HL-60/S4 treated with phorbol 12-myristate 13-acetate at 8.2 ng/mL for 4 days and 3 days (cell line): ENCODE results near the gene PTPN3.

Source experiments
- in situ Hi-C: fragments of 300-500 bp; cut with MboI; formaldehyde crosslinking; loops from 2 replicates; pipeline ENCODE4 v1.15.0; 2022; ENCODE audit warnings: low sequenced_read_pairs

PTPN3 gene

GRCh38 chr9:109478051-109478563, 20.0 kb downstream of the PTPN3 start:
- in situ Hi-C loops, result no loop called here

DNA sequence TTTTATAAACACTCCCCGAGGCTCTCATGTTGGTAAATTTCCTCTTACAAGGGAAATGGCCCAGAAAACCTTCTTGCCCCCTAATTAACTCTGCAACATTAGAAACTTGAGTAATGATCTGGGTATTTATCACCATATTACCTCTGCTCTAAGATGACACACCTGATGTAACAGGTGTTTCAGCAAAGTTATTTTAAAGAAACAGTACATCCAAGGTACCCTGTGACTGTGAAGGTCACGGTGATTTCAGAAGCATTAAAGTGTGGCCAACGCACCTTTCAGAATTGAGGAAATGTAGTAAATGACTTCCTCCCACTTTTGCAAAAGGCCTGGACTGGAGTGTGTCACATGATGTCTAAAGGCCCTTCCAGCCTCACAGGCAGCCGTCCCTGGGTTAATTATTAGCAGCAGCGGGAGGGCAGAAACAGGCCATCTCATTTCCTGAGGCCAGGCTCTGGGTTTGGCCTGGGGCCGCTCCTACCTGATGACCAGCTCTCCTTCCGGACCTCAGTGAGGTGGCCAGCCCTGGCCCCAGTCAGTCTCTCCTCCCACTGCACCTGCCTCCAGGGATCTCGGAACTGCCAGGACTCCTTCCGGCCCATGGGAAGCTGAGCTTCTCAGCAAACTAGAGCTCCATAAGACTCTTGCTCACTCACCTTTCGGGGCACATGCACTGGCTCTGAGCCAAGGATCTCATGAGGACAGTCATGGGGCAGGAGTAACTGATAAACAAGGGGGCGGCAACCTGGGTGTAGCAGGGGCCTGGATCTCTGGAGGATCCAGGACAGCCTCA, 20.7 kb downstream of the PTPN3 start:
- in situ Hi-C loops, result no loop called here

- in situ Hi-C loops, result no loop called here
Measured at GRCh38 chr9:109476642-109477257, 21.4 kb downstream of the PTPN3 start.

DNA sequence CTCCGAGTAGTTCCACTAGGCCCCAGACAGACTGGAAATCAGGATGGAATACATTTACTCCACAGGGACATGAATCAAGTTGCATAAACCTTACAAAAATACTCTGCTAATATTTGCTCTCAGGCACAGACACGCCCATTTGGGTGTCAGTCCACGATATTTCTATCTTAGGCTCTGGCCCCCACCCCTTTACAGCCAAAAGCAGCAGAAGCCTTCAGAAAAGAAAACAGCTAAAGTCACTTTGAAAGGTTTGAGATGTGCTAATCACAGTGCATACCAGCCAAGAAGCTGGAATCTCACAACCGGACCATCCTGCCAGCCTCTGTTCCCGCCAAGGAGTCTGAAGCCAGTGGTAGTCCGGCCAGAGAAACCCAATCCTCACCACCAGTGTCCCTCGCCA, 22.6 kb downstream of the PTPN3 start:
- in situ Hi-C loops, result no loop called here

DNA sequence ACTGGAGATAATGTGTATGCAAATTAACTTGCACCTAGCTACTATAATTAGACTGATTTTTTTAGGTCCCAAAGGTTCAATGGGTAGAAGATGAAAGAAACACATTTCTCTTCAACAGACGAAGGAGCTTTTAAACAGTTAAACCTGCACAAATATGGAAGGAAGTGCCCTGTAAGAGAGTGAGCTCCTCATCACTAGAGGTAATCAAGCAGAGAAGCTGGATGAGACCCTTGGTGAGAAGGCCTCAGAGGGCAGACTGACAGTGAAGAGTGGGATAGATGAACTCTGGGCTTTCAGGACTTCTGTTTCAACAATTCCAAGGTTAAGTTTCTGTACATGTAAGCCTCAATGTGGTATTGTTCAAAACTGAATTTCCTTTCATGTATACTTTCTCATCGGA, 23.2 kb downstream of the PTPN3 start:
- in situ Hi-C loops, result no loop called here

DNA sequence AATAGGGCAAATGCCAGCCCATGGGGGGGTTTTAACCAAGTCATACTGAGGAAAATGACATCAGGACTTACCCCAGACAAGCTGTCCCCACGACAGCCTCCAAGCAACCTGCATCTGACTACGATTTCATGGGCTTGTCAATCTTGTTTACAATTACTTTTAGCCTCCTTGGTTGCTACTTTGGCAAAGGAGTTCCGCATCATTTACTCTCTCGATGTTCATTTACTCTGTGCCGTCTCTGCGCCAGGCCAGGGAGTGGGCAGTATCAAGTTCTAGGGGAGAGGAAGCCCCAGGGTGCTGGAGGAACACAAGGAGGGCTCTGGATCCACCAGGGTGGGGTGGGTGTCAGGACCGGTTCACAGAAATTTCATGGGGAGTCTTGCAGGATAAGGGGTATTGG, 23.9 kb downstream of the PTPN3 start:
- in situ Hi-C loops, result no loop called here

- in situ Hi-C loops, result no loop called here
Measured at GRCh38 chr9:109473329-109473728, 24.8 kb downstream of the PTPN3 start.

GRCh38 chr9:109471475-109472393, 26.4 kb downstream of the PTPN3 start:
- in situ Hi-C loops, result no loop called here

DNA sequence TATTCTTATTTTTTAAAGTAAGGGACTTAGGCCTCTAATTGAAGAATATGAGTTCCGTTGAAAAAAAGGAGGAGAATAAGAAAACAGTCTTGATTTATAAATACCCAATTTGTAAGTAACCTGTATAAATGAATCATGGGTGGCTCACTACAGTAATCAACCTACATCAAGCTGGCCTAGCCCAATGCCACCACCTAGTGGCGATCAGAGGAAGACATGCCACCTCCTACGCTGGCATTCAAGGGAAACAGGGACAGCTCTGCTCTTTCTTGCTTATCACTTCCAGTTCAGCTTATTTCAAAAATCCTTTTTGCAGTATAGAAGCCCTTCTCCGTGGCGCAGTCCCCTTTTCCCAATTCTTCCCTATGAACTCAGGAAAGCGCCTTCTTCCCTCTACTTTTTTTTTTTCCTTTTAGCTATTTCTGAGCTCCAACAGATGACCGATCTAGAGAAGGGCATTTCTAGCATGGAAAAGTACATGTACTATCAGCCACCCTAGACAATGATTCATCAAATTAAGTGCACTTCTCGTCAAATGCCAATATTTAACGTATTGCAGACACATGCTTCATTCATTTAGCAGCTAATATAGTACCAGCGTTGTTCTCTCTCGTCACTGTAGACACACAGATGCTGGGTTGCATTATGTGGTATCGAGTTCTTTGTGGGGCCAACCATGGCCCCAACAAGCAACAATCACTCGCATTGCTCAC, 28.3 kb downstream of the PTPN3 start:
- in situ Hi-C loops, result no loop called here

DNA sequence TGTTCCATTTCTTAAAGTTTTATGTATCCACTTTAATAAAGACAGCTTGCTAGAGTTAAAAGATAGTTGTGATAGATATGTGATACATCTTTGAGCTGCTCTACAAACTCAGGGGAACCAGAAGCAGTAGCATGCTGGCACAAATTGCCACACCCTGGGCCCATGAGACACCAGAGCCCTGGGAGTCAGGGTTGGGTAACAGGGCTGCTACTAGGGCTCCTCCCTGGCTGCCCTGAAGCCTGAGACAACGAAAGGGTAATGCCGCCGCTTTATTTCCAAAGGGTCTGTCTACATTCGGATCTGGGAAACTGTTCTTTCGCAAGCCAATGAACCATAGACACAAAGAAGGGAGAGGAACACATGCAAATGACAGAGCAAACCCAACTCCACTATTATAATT, 29.2 kb downstream of the PTPN3 start:
- in situ Hi-C loops, result no loop called here

DNA sequence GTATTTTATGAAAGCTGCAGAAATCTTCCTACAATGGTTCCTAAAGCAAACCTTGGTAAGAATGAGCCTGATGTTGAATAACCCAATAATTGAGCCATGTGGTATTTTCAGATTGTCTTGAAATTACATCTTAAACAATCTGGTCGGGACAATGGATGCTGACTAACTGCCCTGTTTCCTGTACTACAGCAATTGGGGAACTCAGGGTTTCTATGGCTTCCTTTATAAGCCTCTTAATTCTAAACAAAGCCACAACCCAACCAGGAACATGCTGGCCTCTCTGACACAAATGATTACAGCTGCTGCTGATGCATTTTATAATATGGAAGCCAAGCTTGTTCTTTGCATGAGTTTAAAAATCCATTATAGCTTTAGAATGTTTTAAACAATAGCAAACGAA, 30.2 kb downstream of the PTPN3 start:
- in situ Hi-C loops, result no loop called here

GRCh38 chr9:109466623-109467590, 31.2 kb downstream of the PTPN3 start:
- in situ Hi-C loops, result no loop called here

- in situ Hi-C loops, result no loop called here
Measured at GRCh38 chr9:109463924-109464625, 34.0 kb downstream of the PTPN3 start.

DNA sequence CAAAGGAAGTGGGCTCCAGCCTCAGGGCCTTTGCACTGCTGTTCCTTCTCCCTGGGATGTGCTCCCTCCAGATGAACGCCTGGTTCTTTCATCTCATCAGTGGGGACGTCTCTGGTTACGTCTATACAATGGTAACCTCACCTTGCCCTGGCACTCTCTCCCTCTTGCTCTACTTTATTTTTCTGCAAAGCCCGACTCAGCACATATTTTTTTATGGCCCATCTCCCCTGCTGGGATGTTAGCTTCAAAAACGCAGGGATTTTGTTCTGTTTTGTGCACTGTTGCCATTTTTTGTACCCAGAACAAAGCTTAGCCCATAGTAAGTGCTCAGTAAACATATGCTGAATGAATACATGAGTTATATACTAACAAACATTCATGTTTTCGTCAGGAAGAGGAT, 37.5 kb downstream of the PTPN3 start:
- in situ Hi-C loops, result no loop called here

- in situ Hi-C loops, result no loop called here
Measured at GRCh38 chr9:109459423-109459822, 38.7 kb downstream of the PTPN3 start.

GRCh38 chr9:109458453-109459211, 39.5 kb downstream of the PTPN3 start:
- in situ Hi-C loops, result no loop called here

DNA sequence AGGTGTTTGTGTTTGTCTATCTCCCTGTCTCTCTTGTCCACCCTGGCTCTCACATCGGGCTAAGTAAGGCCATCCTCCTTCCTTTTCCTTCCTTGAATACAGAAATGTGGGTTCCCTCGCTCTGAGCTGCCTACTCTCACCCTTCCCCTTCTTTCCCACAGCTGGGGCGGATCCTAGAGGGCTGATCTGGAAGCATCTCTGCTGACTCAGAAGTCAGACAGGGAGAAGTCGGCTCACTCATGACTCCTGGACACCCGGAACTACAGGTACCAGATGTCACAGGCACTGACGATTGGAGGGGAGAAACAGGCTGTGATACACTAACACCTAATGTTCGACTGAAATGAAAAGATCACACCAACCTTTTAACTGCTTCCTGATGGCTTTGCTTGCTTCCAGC, 41.3 kb downstream of the PTPN3 start:
- in situ Hi-C loops, result no loop called here

DNA sequence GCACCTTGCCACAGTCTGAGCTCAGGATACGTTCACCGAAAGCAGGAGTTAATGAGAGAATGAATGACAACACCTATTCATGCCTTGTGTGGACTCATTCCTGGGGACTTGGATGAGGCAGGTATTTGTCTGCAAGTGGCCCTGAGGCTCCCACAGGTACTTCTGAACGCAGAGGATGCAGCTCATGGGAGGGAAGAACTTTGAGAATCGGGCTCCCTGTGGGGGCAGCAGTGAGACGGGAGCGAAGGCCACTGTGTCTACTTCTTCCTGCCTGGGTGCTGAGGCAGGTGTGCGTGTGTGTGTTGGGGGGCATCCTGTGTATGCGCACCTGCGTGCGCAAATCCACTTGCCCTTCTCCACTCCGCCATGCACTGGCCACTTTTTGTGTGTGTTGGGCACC, 42.2 kb downstream of the PTPN3 start:
- in situ Hi-C loops, result no loop called here
